Measurements from ENCODE around the gene CCDC17.

DNA sequence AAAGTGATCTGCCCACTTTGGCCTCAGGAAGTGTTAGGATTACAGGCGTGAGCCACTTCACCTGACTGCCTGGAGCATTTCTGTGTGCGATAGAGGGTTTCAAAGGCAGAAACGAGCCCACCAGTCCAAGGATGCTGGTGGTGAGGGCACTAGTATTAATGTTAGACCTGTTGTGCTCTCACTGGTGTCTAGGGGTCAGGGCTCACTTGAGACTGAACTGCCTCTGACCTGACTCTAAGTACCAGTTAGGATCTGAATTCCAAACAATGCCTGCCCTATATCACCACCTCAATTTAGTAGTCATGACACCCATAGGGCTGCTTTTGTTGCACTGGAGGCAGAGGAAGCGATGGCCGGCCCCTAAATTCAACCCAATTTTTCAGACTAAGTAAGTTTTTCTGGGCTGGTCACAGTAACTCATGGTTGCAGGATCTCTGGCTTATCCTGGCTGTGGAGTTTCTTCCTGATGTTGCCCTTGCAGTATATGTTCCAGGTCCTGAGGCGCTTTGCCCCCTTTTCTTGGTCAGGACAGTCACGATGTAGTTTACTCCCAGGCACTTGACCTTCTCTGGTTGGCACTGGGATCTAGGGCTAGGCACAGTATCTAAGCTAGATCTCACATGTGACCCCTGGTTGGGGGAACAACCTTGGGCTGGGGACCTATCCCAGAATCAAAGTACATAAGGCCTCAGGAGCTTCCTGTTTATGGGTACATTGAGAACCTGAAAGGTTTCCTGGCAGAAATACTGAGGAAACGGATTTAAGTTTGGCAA is 4.5 kb downstream of the CCDC17 start:
- TF ChIP-seq, protein P1, sequence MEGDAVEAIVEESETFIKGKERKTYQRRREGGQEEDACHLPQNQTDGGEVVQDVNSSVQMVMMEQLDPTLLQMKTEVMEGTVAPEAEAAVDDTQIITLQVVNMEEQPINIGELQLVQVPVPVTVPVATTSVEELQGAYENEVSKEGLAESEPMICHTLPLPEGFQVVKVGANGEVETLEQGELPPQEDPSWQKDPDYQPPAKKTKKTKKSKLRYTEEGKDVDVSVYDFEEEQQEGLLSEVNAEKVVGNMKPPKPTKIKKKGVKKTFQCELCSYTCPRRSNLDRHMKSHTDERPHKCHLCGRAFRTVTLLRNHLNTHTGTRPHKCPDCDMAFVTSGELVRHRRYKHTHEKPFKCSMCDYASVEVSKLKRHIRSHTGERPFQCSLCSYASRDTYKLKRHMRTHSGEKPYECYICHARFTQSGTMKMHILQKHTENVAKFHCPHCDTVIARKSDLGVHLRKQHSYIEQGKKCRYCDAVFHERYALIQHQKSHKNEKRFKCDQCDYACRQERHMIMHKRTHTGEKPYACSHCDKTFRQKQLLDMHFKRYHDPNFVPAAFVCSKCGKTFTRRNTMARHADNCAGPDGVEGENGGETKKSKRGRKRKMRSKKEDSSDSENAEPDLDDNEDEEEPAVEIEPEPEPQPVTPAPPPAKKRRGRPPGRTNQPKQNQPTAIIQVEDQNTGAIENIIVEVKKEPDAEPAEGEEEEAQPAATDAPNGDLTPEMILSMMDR (conservative IDR thresholded peaks at IDR 0.05; ENCODE audit: low read depth in 2 of 2) = peak in 1 of 2 experiments; percentile 18; a peak in 1 of 4 replicates
- TF ChIP-seq EZH2 (IDR thresholded peaks at IDR 0.05; ENCODE audit: low read depth, unreplicated experiment) = no peak
- TF ChIP-seq POLR2AphosphoS5 (IDR thresholded peaks at IDR 0.05; ENCODE audit: low read depth) = peak; percentile 18; the same call in 1 of the 2 replicates
- TF ChIP-seq EZH2phosphoT487 (IDR thresholded peaks at IDR 0.05; ENCODE audit: unreplicated experiment) = no peak
- TF ChIP-seq ZNF114 (CRISPR knock-in tag; IDR thresholded peaks at IDR 0.05) = no peak

Measured in GM23338 (cell line).